Mesenchymal stem cell (in vitro differentiated cells and primary cell): ENCODE data around the gene PRSS22.

ENCODE experiments used
- DNase-seq: peaks from one replicate; pipeline ENCODE4 v3.0.0-alpha.2; 2013
- H2AFZ ChIP-seq: one replicate; pipeline ENCODE4 v1.6.1; 2013; ENCODE audit warnings: low read depth, mild to moderate bottlenecking, control low read depth, inconsistent platforms, low read length, moderate library complexity
- H2AK5ac ChIP-seq: 2 replicates; pipeline ENCODE4 v1.6.1; 2013; ENCODE audit warnings: low read length, moderate library complexity, mild to moderate bottlenecking, inconsistent platforms; ENCODE audit not compliant: severe bottlenecking
- H2BK120ac ChIP-seq: one replicate; pipeline ENCODE4 v1.6.1; 2013; ENCODE audit warnings: low read depth, mild to moderate bottlenecking, inconsistent platforms, low read length, moderate library complexity
- H2BK12ac ChIP-seq, 2 experiments: one replicate each; pipeline ENCODE4 v1.6.1; 2013; ENCODE audit warnings: inconsistent platforms in 2 of 2, low read length in 2 of 2, mild to moderate bottlenecking in 2 of 2, moderate library complexity in 2 of 2, control low read depth in 1 of 2
- H2BK15ac ChIP-seq: one replicate; pipeline ENCODE4 v1.6.1; 2013; ENCODE audit warnings: mild to moderate bottlenecking, low read depth, inconsistent platforms; ENCODE audit not compliant: poor library complexity, severe bottlenecking
- H2BK5ac ChIP-seq: 2 replicates; pipeline ENCODE4 v1.6.1; 2013; ENCODE audit warnings: low read depth, mild to moderate bottlenecking, low read length, control low read depth, inconsistent platforms; ENCODE audit not compliant: poor library complexity, severe bottlenecking
- H3K14ac ChIP-seq, 2 experiments: one replicate each; pipeline ENCODE4 v1.6.1; 2013; ENCODE audit warnings: inconsistent platforms in 2 of 2, low read length in 2 of 2, control low read depth in 1 of 2, mild to moderate bottlenecking in 1 of 2, moderate library complexity in 1 of 2
- H3K18ac ChIP-seq, 2 experiments: one replicate each; pipeline ENCODE4 v1.6.1; 2013; ENCODE audit warnings: inconsistent platforms in 2 of 2, low read length in 2 of 2, control low read depth in 1 of 2, low read depth in 1 of 2, mild to moderate bottlenecking in 1 of 2
- H3K23ac ChIP-seq, 2 experiments: one replicate each; pipeline ENCODE4 v1.6.1; 2013; ENCODE audit warnings: inconsistent platforms in 2 of 2, low read length in 2 of 2, mild to moderate bottlenecking in 2 of 2, moderate library complexity in 2 of 2, control low read depth in 1 of 2
- H3K27ac ChIP-seq: 2 replicates; pipeline ENCODE4 v1.5.1; 2013; ENCODE audit warnings: mild to moderate bottlenecking, moderate library complexity, low read length, control low read depth, inconsistent platforms; ENCODE audit not compliant: poor library complexity, severe bottlenecking
- H3K27me3 ChIP-seq, 2 experiments: 2 replicates each; pipeline versions ENCODE4 v1.6.1 to v1.7.0; 2013; ENCODE audit warnings: low read length in 2 of 2, mild to moderate bottlenecking in 2 of 2, moderate library complexity in 2 of 2, control low read depth in 1 of 2, inconsistent platforms in 1 of 2; ENCODE audit not compliant: control insufficient read depth in 1 of 2, insufficient read depth in 1 of 2
- H3K36me3 ChIP-seq, 2 experiments: 2 replicates each; pipeline versions ENCODE4 v1.6.1 to v1.7.0; 2013; ENCODE audit warnings: low read length in 2 of 2, control low read depth in 1 of 2, inconsistent platforms in 1 of 2, low read depth in 1 of 2, mild to moderate bottlenecking in 1 of 2; ENCODE audit not compliant: insufficient read depth in 2 of 2, control insufficient read depth in 1 of 2
- H3K4ac ChIP-seq, 2 experiments: one replicate each; pipeline ENCODE4 v1.6.1; 2013; ENCODE audit warnings: inconsistent platforms in 2 of 2, low read length in 2 of 2, mild to moderate bottlenecking in 2 of 2, moderate library complexity in 2 of 2, control low read depth in 1 of 2, low read depth in 1 of 2
- H3K4me1 ChIP-seq: 2 replicates; pipeline ENCODE4 v1.6.1; 2013; ENCODE audit warnings: low read depth, low read length, control low read depth; ENCODE audit not compliant: control insufficient read depth, insufficient read depth
- H3K4me2 ChIP-seq: 2 replicates; pipeline ENCODE4 v1.6.1; 2013; ENCODE audit warnings: low read length, mild to moderate bottlenecking, inconsistent platforms; ENCODE audit not compliant: poor library complexity, severe bottlenecking
- H3K4me3 ChIP-seq, 2 experiments: 2 replicates each; pipeline versions ENCODE4 v1.5.1 to v1.7.0; 2013; ENCODE audit warnings: low read length in 2 of 2, mild to moderate bottlenecking in 2 of 2, control low read depth in 1 of 2, low read depth in 1 of 2; ENCODE audit not compliant: insufficient read depth in 1 of 2
- H3K79me1 ChIP-seq: replicated peaks from 2 replicates; pipeline ENCODE4 v1.6.1; 2013; ENCODE audit warnings: mild to moderate bottlenecking, control low read depth, low read length, inconsistent platforms; ENCODE audit not compliant: poor library complexity, severe bottlenecking
- H3K9ac ChIP-seq: 2 replicates; pipeline ENCODE4 v1.7.0; 2013; ENCODE audit warnings: mild to moderate bottlenecking, low read length, moderate library complexity
- H3K9me3 ChIP-seq: 2 replicates; pipeline ENCODE4 v1.7.0; 2013; ENCODE audit warnings: mild to moderate bottlenecking, low read length; ENCODE audit not compliant: control insufficient read depth
- H4K8ac ChIP-seq: one replicate; pipeline ENCODE4 v1.6.1; 2013; ENCODE audit warnings: inconsistent platforms, mild to moderate bottlenecking, low read length, moderate library complexity
- H4K91ac ChIP-seq: one replicate; pipeline ENCODE4 v1.6.1; 2013; ENCODE audit warnings: mild to moderate bottlenecking, low read length, inconsistent platforms
- WGBS: methylation state at CpG from one replicate; pipeline ENCODE4 v1.1.7; 2013; ENCODE audit warnings: mixed read lengths; 5-methylcytosine and 5-hydroxymethylcytosine counted together

The PRSS22 gene

DNA sequence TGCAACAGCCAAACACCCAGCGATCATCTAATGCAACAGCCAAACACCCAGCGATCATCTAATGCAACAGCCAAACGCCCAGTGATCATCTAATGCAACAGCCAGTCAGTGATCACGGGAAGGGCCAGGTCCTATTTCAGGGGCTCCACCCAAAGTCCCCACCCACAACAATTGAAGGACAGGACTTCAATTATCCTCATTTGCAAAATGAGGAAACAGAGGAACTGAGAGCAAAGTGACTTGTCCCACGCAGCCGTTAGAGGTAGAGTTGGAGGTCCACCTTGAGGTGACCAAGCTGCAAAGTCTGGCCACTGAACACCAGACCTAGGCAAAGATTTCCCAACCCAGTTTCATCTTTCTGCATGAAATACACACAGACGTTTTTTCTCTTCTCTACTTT, 24.2 kb downstream of the PRSS22 start:
- WGBS, result 95% methylated on average over 6 of the region's 7 CpGs
- Histone ChIP-seq H3K23ac (no peak overlapping the region), H2AFZ (no peak overlapping the region), H3K79me1 (no peaks in the 10 kb centered on the region), H3K27ac (no peak overlapping the region), H3K27me3 (peaks cover 0 to 42% of the 10 kb centered on the region in 2 experiments), H4K8ac (no peak overlapping the region), H2BK12ac (no peak overlapping the region), H3K9me3 (no peaks in the 10 kb centered on the region), H2BK120ac (no peak overlapping the region), H2BK5ac (no peak overlapping the region), H3K9ac (no peak overlapping the region), H2BK15ac (no peak overlapping the region), H3K4ac (no peak overlapping the region), H3K4me1 (peaks cover 27% of the 10 kb centered on the region), H2AK5ac (no peak overlapping the region), H3K18ac (no peak overlapping the region), H3K4me2 (no peak overlapping the region), H3K4me3 (no peak overlapping the region), H3K14ac (no peak overlapping the region), H3K36me3 (no peaks in the 10 kb centered on the region), H4K91ac (no peak overlapping the region)
- no peak for DNase-seq

DNA sequence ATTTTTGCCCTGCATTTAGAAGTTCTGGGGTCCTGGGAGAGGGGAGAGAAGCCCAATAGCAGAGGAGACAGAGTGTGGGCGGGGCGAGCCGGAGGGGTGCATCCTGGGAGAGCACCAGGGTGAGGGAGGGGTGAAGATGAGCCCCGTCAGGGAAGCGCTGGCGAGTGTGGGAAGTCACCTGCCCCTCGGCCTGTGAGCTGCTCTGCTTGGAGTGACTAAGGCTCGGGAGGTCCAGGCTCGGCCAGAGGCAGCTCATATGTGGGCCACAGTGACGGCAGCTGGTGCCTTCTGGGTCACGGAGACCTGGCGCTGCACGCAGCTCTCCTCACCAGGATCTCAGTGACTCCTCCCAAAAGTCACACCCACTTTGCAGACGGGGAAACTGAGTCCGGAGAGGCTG, 26.8 kb downstream of the PRSS22 start:
- Histone ChIP-seq H2BK120ac (no peak overlapping the region), H2BK15ac (no peak overlapping the region), H3K18ac (no peak overlapping the region), H3K36me3 (no peaks in the 10 kb centered on the region), H2BK12ac (no peak overlapping the region), H3K79me1 (no peaks in the 10 kb centered on the region), H3K4me3 (no peak overlapping the region), H3K23ac (no peak overlapping the region), H3K4me2 (no peak overlapping the region), H3K9ac (no peak overlapping the region), H3K9me3 (no peaks in the 10 kb centered on the region), H4K91ac (no peak overlapping the region), H3K4ac (no peak overlapping the region), H2AFZ (no peak overlapping the region), H3K14ac (no peak overlapping the region), H3K4me1 (peaks cover 11% of the 10 kb centered on the region), H2AK5ac (no peak overlapping the region), H3K27me3 (peaks cover 8 to 64% of the 10 kb centered on the region in 2 experiments), H3K27ac (no peak overlapping the region), H4K8ac (no peak overlapping the region), H2BK5ac (no peak overlapping the region)
- no peak for DNase-seq
- 88% methylated on average over 12 of the region's 15 CpGs for WGBS

DNA sequence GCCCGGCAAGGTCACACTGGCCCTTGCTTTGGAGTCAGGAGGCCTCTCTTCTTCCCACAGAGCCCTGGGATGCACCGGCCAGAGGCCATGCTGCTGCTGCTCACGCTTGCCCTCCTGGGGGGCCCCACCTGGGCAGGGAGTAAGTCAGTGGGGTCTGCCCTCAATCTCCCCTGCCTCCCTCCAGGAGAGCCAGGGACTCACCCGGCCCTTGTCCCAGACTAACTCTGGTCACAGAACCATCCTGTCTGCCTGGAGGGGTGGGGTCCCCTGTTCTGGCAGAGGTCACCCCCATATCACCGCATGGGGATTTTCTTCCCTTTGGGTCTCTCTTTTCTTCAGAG, 27.6 kb downstream of the PRSS22 start:
- H3K9me3 ChIP-seq, result no peaks in the 10 kb centered on the region
- peak overlapping the region; percentile 76 for H4K8ac ChIP-seq
- no peak overlapping the region for H3K14ac ChIP-seq
- H4K91ac ChIP-seq, result peak overlapping the region; percentile 34
- H3K23ac ChIP-seq, result no peak overlapping the region
- no peak overlapping the region for H3K4me3 ChIP-seq
- H3K4ac ChIP-seq, result no peak overlapping the region
- H2AFZ ChIP-seq, result no peak overlapping the region
- no peak overlapping the region for H2BK15ac ChIP-seq
- no peak overlapping the region for H2BK5ac ChIP-seq
- no peak overlapping the region for H2BK120ac ChIP-seq
- H3K9ac ChIP-seq, result no peak overlapping the region
- WGBS, result 97% methylated on average over 5 of the region's 5 CpGs
- H3K4me2 ChIP-seq, result no peak overlapping the region
- H3K4me1 ChIP-seq, result peaks cover 5% of the 10 kb centered on the region
- no peak for DNase-seq
- H3K27me3 ChIP-seq, result peaks cover 8 to 72% of the 10 kb centered on the region in 2 experiments
- H2BK12ac ChIP-seq, result no peak overlapping the region
- H2AK5ac ChIP-seq, result no peak overlapping the region
- no peak overlapping the region for H3K18ac ChIP-seq
- no peaks in the 10 kb centered on the region for H3K79me1 ChIP-seq
- H3K36me3 ChIP-seq, result no peaks in the 10 kb centered on the region
- H3K27ac ChIP-seq, result no peak overlapping the region

DNA sequence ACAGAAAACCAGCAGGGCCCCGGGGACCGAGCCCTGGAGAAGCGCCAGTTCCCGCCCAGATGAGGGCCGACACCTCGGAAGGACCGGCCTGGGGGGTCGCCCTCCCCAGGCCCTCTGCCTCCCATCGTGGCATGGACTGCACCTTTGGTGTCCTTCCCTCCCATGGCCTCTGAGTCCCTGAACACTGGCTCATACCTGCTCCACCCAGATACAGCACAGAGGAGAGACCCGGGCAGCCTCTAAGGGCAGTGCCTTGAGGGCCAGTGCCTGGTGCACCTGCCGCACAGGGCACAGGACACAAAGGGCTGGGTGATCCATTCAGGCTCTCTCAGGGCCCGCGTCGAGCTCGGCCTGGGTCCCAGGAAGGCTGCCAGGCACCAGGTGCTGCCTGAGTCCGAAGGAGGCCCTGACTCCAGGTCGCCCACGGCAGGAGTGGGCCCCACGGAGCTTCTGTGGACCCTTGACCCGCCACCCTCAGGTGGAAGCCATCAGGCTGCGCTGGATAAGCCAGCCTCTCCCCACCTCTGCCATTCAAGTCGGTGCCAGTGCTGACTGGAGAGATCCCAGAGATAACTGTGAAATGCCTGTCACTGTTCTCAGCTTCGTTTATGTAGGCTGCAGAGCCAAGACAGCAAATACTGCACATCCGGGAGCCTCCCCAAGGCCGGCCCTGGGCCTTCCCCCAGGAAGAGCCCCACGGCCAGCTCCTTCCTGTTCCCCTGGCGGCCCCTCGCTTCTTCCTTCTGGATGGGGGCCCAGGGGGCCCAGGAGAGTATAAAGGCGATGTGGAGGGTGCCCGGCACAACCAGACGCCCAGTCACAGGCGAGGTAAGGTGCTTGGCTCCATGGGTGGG, 28.2 kb downstream of the PRSS22 start, which contains the start of gene ZG16B:
Gene ZG16B (plus strand): TSS at position 803 of the 854 bp plus-strand sequence. CDS start 139 bp downstream, outside the sequence.
- no peak within 1 kb of the TSS for H3K27ac ChIP-seq
- peak within 1 kb of the TSS; percentile 34 for H4K91ac ChIP-seq
- no peaks in the 10 kb centered on the region for H3K36me3 ChIP-seq
- H2AFZ ChIP-seq, result no peak within 1 kb of the TSS
- H3K4me1 ChIP-seq, result no peaks in the 10 kb centered on the region
- no peak within 1 kb of the TSS for H3K4ac ChIP-seq
- no peak within 1 kb of the TSS for H3K4me3 ChIP-seq
- peaks cover 8 to 78% of the 10 kb centered on the region in 2 experiments for H3K27me3 ChIP-seq
- 76% methylated on average over 32 of the region's 32 CpGs for WGBS
- DNase-seq, result peak; percentile 10
- H3K23ac ChIP-seq, result no peak within 1 kb of the TSS
- no peak within 1 kb of the TSS for H3K4me2 ChIP-seq
- H2BK15ac ChIP-seq, result no peak within 1 kb of the TSS
- no peak within 1 kb of the TSS for H3K14ac ChIP-seq
- H3K79me1 ChIP-seq, result no peaks in the 10 kb centered on the region
- peak within 1 kb of the TSS in 1 of 2 experiments; percentile 41 for H2BK12ac ChIP-seq
- H4K8ac ChIP-seq, result peak within 1 kb of the TSS; percentile 76
- H2AK5ac ChIP-seq, result no peak within 1 kb of the TSS
- H2BK5ac ChIP-seq, result no peak within 1 kb of the TSS
- no peak within 1 kb of the TSS for H3K9ac ChIP-seq
- H3K18ac ChIP-seq, result no peak within 1 kb of the TSS
- no peaks in the 10 kb centered on the region for H3K9me3 ChIP-seq
- H2BK120ac ChIP-seq, result no peak within 1 kb of the TSS
